Measurements from ENCODE around the gene WNK2.

DNA sequence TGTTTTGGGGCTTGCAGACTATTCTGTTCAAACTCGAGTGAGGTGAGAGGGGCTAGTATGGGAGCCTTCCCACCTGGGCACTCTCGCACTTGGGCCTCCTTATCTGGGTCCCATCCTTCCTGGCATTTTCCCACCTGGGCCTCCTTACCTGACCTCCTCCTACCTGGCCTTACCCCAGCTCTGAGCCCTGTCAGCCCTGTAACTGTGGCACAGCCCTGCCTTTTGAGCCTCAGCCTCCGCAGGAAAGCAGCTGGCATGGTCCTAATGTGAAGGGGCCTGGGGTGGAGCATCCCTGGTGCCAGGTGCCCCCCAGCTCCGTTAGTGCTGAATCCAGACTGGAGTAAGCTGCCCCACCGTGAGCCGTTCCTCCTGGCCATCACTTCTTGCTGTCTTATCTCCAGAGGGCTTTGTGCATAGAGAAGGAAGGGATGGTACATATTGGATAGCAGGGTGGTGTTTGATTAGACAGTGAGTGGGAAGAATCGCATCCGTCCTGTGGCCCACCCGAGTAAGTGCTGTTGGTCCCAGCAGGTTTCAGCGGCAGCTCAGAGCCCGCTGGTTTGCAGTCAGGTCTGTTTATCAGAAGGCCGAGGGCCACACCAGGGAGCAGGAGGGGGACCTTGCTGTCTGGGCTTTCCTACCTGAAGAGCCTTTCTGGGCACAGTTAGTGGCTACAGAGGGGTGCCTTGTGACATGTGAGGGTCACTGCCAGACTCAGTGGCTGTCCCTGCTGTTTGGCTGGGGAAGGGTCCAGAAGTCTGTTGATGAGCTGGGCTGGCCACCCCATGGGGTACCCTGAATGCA lies 76.5 kb downstream of the WNK2 start:
- TF ChIP-seq, protein P1, sequence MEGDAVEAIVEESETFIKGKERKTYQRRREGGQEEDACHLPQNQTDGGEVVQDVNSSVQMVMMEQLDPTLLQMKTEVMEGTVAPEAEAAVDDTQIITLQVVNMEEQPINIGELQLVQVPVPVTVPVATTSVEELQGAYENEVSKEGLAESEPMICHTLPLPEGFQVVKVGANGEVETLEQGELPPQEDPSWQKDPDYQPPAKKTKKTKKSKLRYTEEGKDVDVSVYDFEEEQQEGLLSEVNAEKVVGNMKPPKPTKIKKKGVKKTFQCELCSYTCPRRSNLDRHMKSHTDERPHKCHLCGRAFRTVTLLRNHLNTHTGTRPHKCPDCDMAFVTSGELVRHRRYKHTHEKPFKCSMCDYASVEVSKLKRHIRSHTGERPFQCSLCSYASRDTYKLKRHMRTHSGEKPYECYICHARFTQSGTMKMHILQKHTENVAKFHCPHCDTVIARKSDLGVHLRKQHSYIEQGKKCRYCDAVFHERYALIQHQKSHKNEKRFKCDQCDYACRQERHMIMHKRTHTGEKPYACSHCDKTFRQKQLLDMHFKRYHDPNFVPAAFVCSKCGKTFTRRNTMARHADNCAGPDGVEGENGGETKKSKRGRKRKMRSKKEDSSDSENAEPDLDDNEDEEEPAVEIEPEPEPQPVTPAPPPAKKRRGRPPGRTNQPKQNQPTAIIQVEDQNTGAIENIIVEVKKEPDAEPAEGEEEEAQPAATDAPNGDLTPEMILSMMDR (IDR thresholded peaks at IDR 0.05; ENCODE audit: insufficient read depth, low read length, poor library complexity, severe bottlenecking), result no peak
- TF ChIP-seq EZH2phosphoT487 (conservative IDR thresholded peaks at IDR 0.05; ENCODE audit: low read length), result no peak
